CD4-positive, CD25-positive, alpha-beta regulatory T cell (primary cell): ENCODE measurements around the gene AGAP6. TPM values are rescaled to one million over a fixed set of nuclear protein-coding genes. Genes with fewer than 3 reads are reported as not detected.
"Not testable (repeated sequence)": the region's sequence is repeated elsewhere in the genome, so short reads cannot be mapped to it uniquely, and the experiment has no call there.

ENCODE experiments used
- ATAC-seq, 2 donors: fragments of 150-1000 bp; cut with Tn5 transposase; one replicate each; pipeline ENCODE4 v1.10.0; 2021; ENCODE audit warnings: low read depth in 2 of 2, moderate number of reproducible peaks in 2 of 2, moderate library complexity in 1 of 2
- DNase-seq, 3 donors: peaks; one replicate each; pipeline versions ENCODE4 v3.0.0 to v3.0.0-alpha.2; 2012 to 2022; ENCODE audit warnings: mixed read lengths in 1 of 3
- H3K27ac ChIP-seq: one replicate; pipeline ENCODE4 v1.7.0; 2013; ENCODE audit warnings: mild to moderate bottlenecking, low read length; ENCODE audit not compliant: insufficient read depth, poor library complexity, severe bottlenecking
- H3K27me3 ChIP-seq: one replicate; pipeline ENCODE4 v1.7.0; 2013; ENCODE audit warnings: low read length; ENCODE audit not compliant: control insufficient read depth, insufficient read depth
- H3K36me3 ChIP-seq: one replicate; pipeline ENCODE4 v1.7.0; 2013; ENCODE audit warnings: mild to moderate bottlenecking, low read length, moderate library complexity; ENCODE audit not compliant: control insufficient read depth, insufficient read depth
- H3K4me1 ChIP-seq: 2 replicates; pipeline ENCODE4 v1.7.0; 2013; ENCODE audit warnings: mild to moderate bottlenecking, low read length; ENCODE audit not compliant: insufficient read depth, control insufficient read depth, poor library complexity, severe bottlenecking
- H3K4me3 ChIP-seq: one replicate; pipeline ENCODE4 v1.7.0; 2013; ENCODE audit warnings: low read depth, mild to moderate bottlenecking, low read length, moderate library complexity
- H3K9me3 ChIP-seq, 2 experiments: 1 replicate in 1 of 2; 2 replicates in 1 of 2; pipeline ENCODE4 v1.7.0; 2013; ENCODE audit warnings: low read length in 2 of 2, mild to moderate bottlenecking in 1 of 2, moderate library complexity in 1 of 2; ENCODE audit not compliant: control insufficient read depth in 2 of 2
- H3K27ac Mint-ChIP-seq, 3 donors: one replicate each; pipeline ENCODE4 v1.8.0; 2020 to 2022; ENCODE audit warnings: mild to moderate bottlenecking in 3 of 3, mixed read lengths in 3 of 3, moderate library complexity in 2 of 3
- H3K27me3 Mint-ChIP-seq: one replicate; pipeline ENCODE4 v1.8.0; 2022; ENCODE audit warnings: mild to moderate bottlenecking, mixed read lengths
- H3K36me3 Mint-ChIP-seq: one replicate; pipeline ENCODE4 v1.8.0; 2020; ENCODE audit warnings: mixed read lengths
- H3K4me1 Mint-ChIP-seq, 4 donors: one replicate each; pipeline ENCODE4 v1.8.0; 2020 to 2022; ENCODE audit warnings: mixed read lengths in 4 of 4, mild to moderate bottlenecking in 1 of 4
- H3K4me3 Mint-ChIP-seq, 4 donors: one replicate each; pipeline ENCODE4 v1.8.0; 2020 to 2022; ENCODE audit warnings: mild to moderate bottlenecking in 4 of 4, mixed read lengths in 4 of 4, moderate library complexity in 3 of 4
- H3K9me3 Mint-ChIP-seq, 7 donors: one replicate each; pipeline ENCODE4 v1.8.0; 2020 to 2022; ENCODE audit warnings: mixed read lengths in 7 of 7, mild to moderate bottlenecking in 3 of 7, moderate library complexity in 2 of 7
- polyA plus RNA-seq, 4 donors: library from polyadenylated mRNA; unstranded; fragments of 300-500 nt; fragmentation: Illumina TruSeq; gene quantifications; one replicate each; pipeline ENCODE4 v1.2.3, GENCODE V29; 2021
- total RNA-seq: library from RNA; stranded (reverse); gene quantifications from one replicate; pipeline ENCODE4 v1.2.3, GENCODE V29; 2022

AGAP6 gene
- total and polyA plus RNA-seq, 5 donors from 2014 or later: 0.26 to 18.9 (median 0.77) TPM

- not testable (repeated sequence) for H3K9me3 ChIP-seq, H3K27ac Mint-ChIP-seq, H3K27me3 ChIP-seq, DNase-seq, H3K4me1 ChIP-seq, H3K27ac ChIP-seq, ATAC-seq, H3K27me3 Mint-ChIP-seq, H3K9me3 Mint-ChIP-seq, H3K4me3 Mint-ChIP-seq, H3K4me3 ChIP-seq
- peaks cover 16% of the 10 kb centered on the region for H3K36me3 ChIP-seq
- H3K36me3 Mint-ChIP-seq: peaks cover 14% of the 10 kb centered on the region
- H3K4me1 Mint-ChIP-seq: peaks cover 0 to 15% (median 3%) of the 10 kb centered on the region in 4 donors
Observed at GRCh38 chr10:49953122-49953521, 35.1 kb upstream of the AGAP6 start.

GRCh38 chr10:49970331-49970857, 17.8 kb upstream of the AGAP6 start:
- not testable (repeated sequence) for ATAC-seq, H3K27me3 Mint-ChIP-seq, H3K4me3 Mint-ChIP-seq, H3K9me3 ChIP-seq, H3K36me3 ChIP-seq, H3K27ac Mint-ChIP-seq, H3K27me3 ChIP-seq, DNase-seq, H3K4me1 ChIP-seq, H3K4me1 Mint-ChIP-seq, H3K4me3 ChIP-seq, H3K27ac ChIP-seq, H3K9me3 Mint-ChIP-seq
- peaks cover 17% of the 10 kb centered on the region for H3K36me3 Mint-ChIP-seq

- not testable (repeated sequence) for H3K36me3 ChIP-seq, H3K4me1 ChIP-seq, H3K27me3 Mint-ChIP-seq, H3K4me3 ChIP-seq, H3K4me1 Mint-ChIP-seq, H3K27ac Mint-ChIP-seq, H3K9me3 ChIP-seq, H3K27me3 ChIP-seq, H3K27ac ChIP-seq, ATAC-seq, H3K4me3 Mint-ChIP-seq, H3K9me3 Mint-ChIP-seq, DNase-seq
- H3K36me3 Mint-ChIP-seq: peaks cover 12% of the 10 kb centered on the region
Observed at GRCh38 chr10:49971466-49971865, 16.7 kb upstream of the AGAP6 start.

- H3K4me1 Mint-ChIP-seq, H3K4me3 Mint-ChIP-seq: not testable (repeated sequence)
Observed at GRCh38 chr10:49972094-49972493, 16.1 kb upstream of the AGAP6 start.

GRCh38 chr10:49977756-49978155, 10.4 kb upstream of the AGAP6 start:
- not testable (repeated sequence) for DNase-seq, H3K27ac Mint-ChIP-seq, H3K27me3 Mint-ChIP-seq, ATAC-seq, H3K36me3 ChIP-seq, H3K9me3 Mint-ChIP-seq, H3K9me3 ChIP-seq, H3K4me3 Mint-ChIP-seq, H3K4me1 Mint-ChIP-seq, H3K27me3 ChIP-seq, H3K27ac ChIP-seq, H3K4me3 ChIP-seq, H3K4me1 ChIP-seq
- H3K36me3 Mint-ChIP-seq: peaks cover 12% of the 10 kb centered on the region

More at GRCh38 chr10:49972094-49972493, 16.1 kb upstream of the AGAP6 start:
- not testable (repeated sequence) for H3K36me3 ChIP-seq, H3K4me3 ChIP-seq, H3K4me1 ChIP-seq, H3K27ac ChIP-seq, H3K27me3 Mint-ChIP-seq, ATAC-seq, H3K9me3 ChIP-seq, H3K9me3 Mint-ChIP-seq, H3K27me3 ChIP-seq, H3K27ac Mint-ChIP-seq, DNase-seq
- peaks cover 12% of the 10 kb centered on the region for H3K36me3 Mint-ChIP-seq

GRCh38 chr10:49987207-49987606, 999 bp upstream of the AGAP6 start:
- not testable (repeated sequence) for H3K27ac Mint-ChIP-seq, H3K4me1 Mint-ChIP-seq, H3K4me3 Mint-ChIP-seq, H3K36me3 ChIP-seq, H3K9me3 Mint-ChIP-seq, H3K4me1 ChIP-seq, H3K27ac ChIP-seq, DNase-seq, H3K9me3 ChIP-seq, H3K36me3 Mint-ChIP-seq, H3K27me3 Mint-ChIP-seq, H3K4me3 ChIP-seq, H3K27me3 ChIP-seq, ATAC-seq

- ATAC-seq, H3K27me3 Mint-ChIP-seq: not testable (repeated sequence)
Observed at GRCh38 chr10:49995321-49995720, 7.1 kb downstream of the AGAP6 start.

GRCh38 chr10:50014024-50014423, 25.8 kb downstream of the AGAP6 start:
- H3K36me3 ChIP-seq, H3K9me3 Mint-ChIP-seq, H3K4me3 ChIP-seq, DNase-seq, H3K4me1 Mint-ChIP-seq, H3K27me3 ChIP-seq, H3K4me1 ChIP-seq, H3K36me3 Mint-ChIP-seq, H3K27ac Mint-ChIP-seq, ATAC-seq, H3K9me3 ChIP-seq, H3K4me3 Mint-ChIP-seq, H3K27ac ChIP-seq, H3K27me3 Mint-ChIP-seq: not testable (repeated sequence)

More at GRCh38 chr10:49995321-49995720, 7.1 kb downstream of the AGAP6 start:
- not testable (repeated sequence) for DNase-seq, H3K9me3 Mint-ChIP-seq, H3K4me1 Mint-ChIP-seq, H3K27me3 ChIP-seq, H3K9me3 ChIP-seq, H3K36me3 Mint-ChIP-seq, H3K4me3 Mint-ChIP-seq, H3K4me3 ChIP-seq, H3K4me1 ChIP-seq, H3K27ac ChIP-seq, H3K27ac Mint-ChIP-seq, H3K36me3 ChIP-seq
